HepG2 (cell line): Measurements from ENCODE around the gene EEF2. TPM values are rescaled to one million over a fixed set of nuclear protein-coding genes. Genes with fewer than 3 reads are reported as not detected.

Source experiments
- ELF1 ChIP-seq: sonication (generic); formaldehyde crosslinking; IDR thresholded peaks from 2 replicates; pipeline ENCODE4 v1.4.0; 2020; ENCODE audit warnings: missing genetic modification reagents
- HOXD1 ChIP-seq: sonication (generic); formaldehyde crosslinking; IDR thresholded peaks from 2 replicates; pipeline ENCODE4 v1.5.0; 2020; ENCODE audit warnings: missing genetic modification reagents
- KDM2A ChIP-seq: sonication (generic); formaldehyde crosslinking; IDR thresholded peaks from 2 replicates; pipeline ENCODE4 v1.4.0; 2020; ENCODE audit warnings: low read depth, missing genetic modification reagents, borderline replicate concordance
- MXI1 ChIP-seq: IDR thresholded peaks from 3 replicates; pipeline ENCODE4 v1.6.1; 2012; ENCODE audit warnings: low read depth, low read length, inconsistent platforms, borderline replicate concordance
- NFYB ChIP-seq: sonication (generic); formaldehyde crosslinking; IDR thresholded peaks from 2 replicates; pipeline ENCODE4 v1.4.0; 2020; ENCODE audit warnings: missing genetic modification reagents
- PCBP2 ChIP-seq: fragments of 200-400 bp; formaldehyde crosslinking; optimal IDR thresholded peaks from 2 replicates; pipeline ENCODE3; 2018; ENCODE audit warnings: low read length, low read depth; ENCODE audit not compliant: poor library complexity, severe bottlenecking
- RCOR2 ChIP-seq: IDR thresholded peaks from 2 replicates; pipeline ENCODE4 v1.6.1; 2016; ENCODE audit warnings: missing biosample characterization, missing genetic modification reagents
- SMARCE1 ChIP-seq: fragments of 450-650 bp; IDR thresholded peaks from 2 replicates; pipeline ENCODE4 v1.6.1; 2017; ENCODE audit warnings: borderline replicate concordance
- SNRNP70 ChIP-seq: fragments of 200-400 bp; formaldehyde crosslinking; IDR thresholded peaks from 2 replicates; pipeline ENCODE4 v1.6.1; 2017; ENCODE audit warnings: mild to moderate bottlenecking, low read depth, low read length, moderate library complexity
- SOX13 ChIP-seq, 3 experiments: fragments of 450-650 bp in 1 of 3; sonication (generic) in 1 of 3; formaldehyde crosslinking in 1 of 3; IDR thresholded peaks in 2 of 3; conservative IDR thresholded peaks in 1 of 3; 2 replicates each; pipeline versions ENCODE4 v1.5.0 to v1.6.1; 2016 to 2020; ENCODE audit warnings: antibody characterized with exemption in 1 of 3, mild to moderate bottlenecking in 1 of 3, missing compliant biosample characterization in 1 of 3, missing genetic modification reagents in 1 of 3, moderate library complexity in 1 of 3
- SSRP1 ChIP-seq: IDR thresholded peaks from 2 replicates; pipeline ENCODE4 v1.6.1; 2016; ENCODE audit warnings: control low read depth
- YEATS2 ChIP-seq: sonication (generic); formaldehyde crosslinking; IDR thresholded peaks from 2 replicates; pipeline ENCODE4 v1.4.0; 2020; ENCODE audit warnings: missing genetic modification reagents, borderline replicate concordance
- ZNF235 ChIP-seq: sonication (generic); formaldehyde crosslinking; IDR thresholded peaks from 2 replicates; pipeline ENCODE4 v1.8.1; 2023; ENCODE audit warnings: mild to moderate bottlenecking, missing genetic modification reagents, borderline replicate concordance
- ZNF331 ChIP-seq: sonication (generic); formaldehyde crosslinking; IDR thresholded peaks from 2 replicates; pipeline ENCODE4 v1.4.0; 2020; ENCODE audit warnings: missing genetic modification reagents
- ZNF672 ChIP-seq: sonication (generic); formaldehyde crosslinking; IDR thresholded peaks from 2 replicates; pipeline ENCODE4 v1.8.1; 2022; ENCODE audit warnings: missing genetic modification reagents
- polyA plus RNA-seq, 8 experiments: library from polyadenylated mRNA; depleted of rRNA in 3 of 8; stranded (reverse) in 7 of 8; unstranded in 1 of 8; fragments of >200 nt; fragmentation: Illumina TruSeq in 4 of 8; extraction: Trizol in 4 of 8; gene quantifications; 2 replicates each; pipeline versions ENCODE4 v1.2.1 to v1.2.3, GENCODE V29; 2011 to 2016; ENCODE audit warnings: low read depth in 4 of 8, missing spikeins in 1 of 8, mixed read lengths in 1 of 8; ENCODE audit not compliant: insufficient read depth in 1 of 8
- total RNA-seq, 5 experiments: library from RNA; depleted of rRNA; stranded (reverse); fragments of >200 nt; fragmentation: Illumina TruSeq; extraction: Trizol; gene quantifications; 2 replicates each; pipeline ENCODE4 v1.2.3, GENCODE V29; 2016; ENCODE audit warnings: low read depth in 1 of 5
- TF ChIP-seq, protein P1 (sequence below): sonication (generic); formaldehyde crosslinking; IDR thresholded peaks from 2 replicates; pipeline ENCODE4 v1.4.0; 2020; ENCODE audit warnings: mild to moderate bottlenecking, low read depth, missing genetic modification reagents
- TF ChIP-seq, protein P2 (sequence below): sonication (generic); formaldehyde crosslinking; IDR thresholded peaks from 2 replicates; pipeline ENCODE4 v1.8.0; 2022; ENCODE audit warnings: missing genetic modification reagents, mild to moderate bottlenecking, borderline replicate concordance
- TF ChIP-seq, protein P3 (sequence below): sonication (generic); formaldehyde crosslinking; IDR thresholded peaks from 2 replicates; pipeline ENCODE4 v1.5.1; 2020; ENCODE audit warnings: mild to moderate bottlenecking, moderate library complexity, missing genetic modification reagents
- TF ChIP-seq, protein P4 (sequence below): IDR thresholded peaks from 2 replicates; pipeline ENCODE4 v1.6.1; 2012; ENCODE audit warnings: low read length, improper control_type of control experiment

Gene EEF2
- total and polyA plus RNA-seq, 2 of the 13 experiments (the other 11 are each of a cell fraction or from before 2014, with no cell fraction given) = 1,441 to 1,777 TPM

DNA sequence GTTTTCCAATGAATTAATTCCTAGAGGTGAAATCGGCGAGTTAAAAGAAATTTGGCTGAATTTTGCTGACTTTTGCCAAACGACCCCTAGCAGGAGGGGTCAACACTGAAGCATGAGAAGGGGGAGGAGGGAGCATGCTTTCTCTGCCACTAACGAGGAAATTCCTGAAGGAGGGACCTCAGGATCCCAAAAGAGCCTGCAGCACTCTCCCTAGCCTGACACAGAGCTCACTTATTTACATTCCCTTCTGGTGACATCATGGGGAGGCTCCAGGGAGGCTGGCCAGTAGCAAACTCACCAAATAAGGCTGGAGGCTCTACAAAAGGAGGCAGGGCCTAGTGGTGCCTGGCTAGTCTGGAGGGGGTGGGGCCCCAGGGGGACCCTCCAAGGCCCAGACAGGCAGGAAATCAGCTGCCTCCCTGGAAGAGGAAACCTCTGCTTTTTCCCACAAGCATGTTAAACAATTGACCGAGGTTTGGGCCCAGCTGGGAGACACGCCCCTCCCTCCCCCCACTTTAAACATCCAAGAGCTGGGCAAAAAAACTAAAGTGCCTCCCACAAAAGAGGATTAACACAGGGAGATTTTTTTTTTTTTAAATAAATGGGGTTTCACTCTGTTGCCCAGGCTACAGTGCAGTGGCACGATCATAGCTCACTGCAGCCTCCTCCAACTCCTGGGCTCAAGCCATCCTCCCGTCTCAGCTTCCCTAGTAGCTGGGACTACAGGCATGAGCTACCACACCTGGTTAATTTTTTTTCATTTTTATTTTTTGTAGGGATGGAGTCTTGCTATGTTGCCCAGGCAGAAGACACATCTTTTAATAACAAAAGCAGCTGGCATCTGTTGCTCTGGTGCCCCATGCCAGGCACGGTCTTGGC, 16.5 kb downstream of the EEF2 start (continued):
- TF ChIP-seq SNRNP70 = no peak
- TF ChIP-seq ZNF331 (CRISPR knock-in tag) = no peak
- TF ChIP-seq RCOR2 (CRISPR knock-in tag) = peak; percentile 55
- TF ChIP-seq YEATS2 = peak; percentile 36; the same call in 1 of the 2 replicates
- no peak for TF ChIP-seq PCBP2
- TF ChIP-seq, protein P1, sequence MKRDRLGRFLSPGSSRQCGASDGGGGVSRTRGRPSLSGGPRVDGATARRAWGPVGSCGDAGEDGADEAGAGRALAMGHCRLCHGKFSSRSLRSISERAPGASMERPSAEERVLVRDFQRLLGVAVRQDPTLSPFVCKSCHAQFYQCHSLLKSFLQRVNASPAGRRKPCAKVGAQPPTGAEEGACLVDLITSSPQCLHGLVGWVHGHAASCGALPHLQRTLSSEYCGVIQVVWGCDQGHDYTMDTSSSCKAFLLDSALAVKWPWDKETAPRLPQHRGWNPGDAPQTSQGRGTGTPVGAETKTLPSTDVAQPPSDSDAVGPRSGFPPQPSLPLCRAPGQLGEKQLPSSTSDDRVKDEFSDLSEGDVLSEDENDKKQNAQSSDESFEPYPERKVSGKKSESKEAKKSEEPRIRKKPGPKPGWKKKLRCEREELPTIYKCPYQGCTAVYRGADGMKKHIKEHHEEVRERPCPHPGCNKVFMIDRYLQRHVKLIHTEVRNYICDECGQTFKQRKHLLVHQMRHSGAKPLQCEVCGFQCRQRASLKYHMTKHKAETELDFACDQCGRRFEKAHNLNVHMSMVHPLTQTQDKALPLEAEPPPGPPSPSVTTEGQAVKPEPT (CRISPR knock-in tag) = no peak
- peak; percentile 14; the same call in 1 of the 2 replicates for TF ChIP-seq NFYB (CRISPR knock-in tag)
- TF ChIP-seq MXI1 = peak; percentile 54; the same call in 1 of the 3 replicates
- no peak for TF ChIP-seq SOX13 (IDR thresholded peaks at IDR 0.05)
- TF ChIP-seq SOX13 (CRISPR knock-in tag; conservative IDR thresholded peaks at IDR 0.05 in 1 of 2, IDR thresholded peaks at IDR 0.05 in 1 of 2) = peak in 1 of 2 experiments; percentile 30; a peak in 1 of 4 replicates
- no peak; the same call in 1 of the 2 replicates for TF ChIP-seq KDM2A (CRISPR knock-in tag)
- TF ChIP-seq, protein P2, sequence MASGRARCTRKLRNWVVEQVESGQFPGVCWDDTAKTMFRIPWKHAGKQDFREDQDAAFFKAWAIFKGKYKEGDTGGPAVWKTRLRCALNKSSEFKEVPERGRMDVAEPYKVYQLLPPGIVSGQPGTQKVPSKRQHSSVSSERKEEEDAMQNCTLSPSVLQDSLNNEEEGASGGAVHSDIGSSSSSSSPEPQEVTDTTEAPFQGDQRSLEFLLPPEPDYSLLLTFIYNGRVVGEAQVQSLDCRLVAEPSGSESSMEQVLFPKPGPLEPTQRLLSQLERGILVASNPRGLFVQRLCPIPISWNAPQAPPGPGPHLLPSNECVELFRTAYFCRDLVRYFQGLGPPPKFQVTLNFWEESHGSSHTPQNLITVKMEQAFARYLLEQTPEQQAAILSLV (CRISPR knock-in tag) = no peak
- no peak for TF ChIP-seq SSRP1 (CRISPR knock-in tag)
- no peak for TF ChIP-seq SMARCE1
- TF ChIP-seq, protein P3, sequence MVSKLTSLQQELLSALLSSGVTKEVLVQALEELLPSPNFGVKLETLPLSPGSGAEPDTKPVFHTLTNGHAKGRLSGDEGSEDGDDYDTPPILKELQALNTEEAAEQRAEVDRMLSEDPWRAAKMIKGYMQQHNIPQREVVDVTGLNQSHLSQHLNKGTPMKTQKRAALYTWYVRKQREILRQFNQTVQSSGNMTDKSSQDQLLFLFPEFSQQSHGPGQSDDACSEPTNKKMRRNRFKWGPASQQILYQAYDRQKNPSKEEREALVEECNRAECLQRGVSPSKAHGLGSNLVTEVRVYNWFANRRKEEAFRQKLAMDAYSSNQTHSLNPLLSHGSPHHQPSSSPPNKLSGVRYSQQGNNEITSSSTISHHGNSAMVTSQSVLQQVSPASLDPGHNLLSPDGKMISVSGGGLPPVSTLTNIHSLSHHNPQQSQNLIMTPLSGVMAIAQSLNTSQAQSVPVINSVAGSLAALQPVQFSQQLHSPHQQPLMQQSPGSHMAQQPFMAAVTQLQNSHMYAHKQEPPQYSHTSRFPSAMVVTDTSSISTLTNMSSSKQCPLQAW (CRISPR knock-in tag) = peak; percentile 71; the same call in 1 of the 2 replicates
- no peak for TF ChIP-seq ZNF235 (CRISPR knock-in tag)
- TF ChIP-seq, protein P4, sequence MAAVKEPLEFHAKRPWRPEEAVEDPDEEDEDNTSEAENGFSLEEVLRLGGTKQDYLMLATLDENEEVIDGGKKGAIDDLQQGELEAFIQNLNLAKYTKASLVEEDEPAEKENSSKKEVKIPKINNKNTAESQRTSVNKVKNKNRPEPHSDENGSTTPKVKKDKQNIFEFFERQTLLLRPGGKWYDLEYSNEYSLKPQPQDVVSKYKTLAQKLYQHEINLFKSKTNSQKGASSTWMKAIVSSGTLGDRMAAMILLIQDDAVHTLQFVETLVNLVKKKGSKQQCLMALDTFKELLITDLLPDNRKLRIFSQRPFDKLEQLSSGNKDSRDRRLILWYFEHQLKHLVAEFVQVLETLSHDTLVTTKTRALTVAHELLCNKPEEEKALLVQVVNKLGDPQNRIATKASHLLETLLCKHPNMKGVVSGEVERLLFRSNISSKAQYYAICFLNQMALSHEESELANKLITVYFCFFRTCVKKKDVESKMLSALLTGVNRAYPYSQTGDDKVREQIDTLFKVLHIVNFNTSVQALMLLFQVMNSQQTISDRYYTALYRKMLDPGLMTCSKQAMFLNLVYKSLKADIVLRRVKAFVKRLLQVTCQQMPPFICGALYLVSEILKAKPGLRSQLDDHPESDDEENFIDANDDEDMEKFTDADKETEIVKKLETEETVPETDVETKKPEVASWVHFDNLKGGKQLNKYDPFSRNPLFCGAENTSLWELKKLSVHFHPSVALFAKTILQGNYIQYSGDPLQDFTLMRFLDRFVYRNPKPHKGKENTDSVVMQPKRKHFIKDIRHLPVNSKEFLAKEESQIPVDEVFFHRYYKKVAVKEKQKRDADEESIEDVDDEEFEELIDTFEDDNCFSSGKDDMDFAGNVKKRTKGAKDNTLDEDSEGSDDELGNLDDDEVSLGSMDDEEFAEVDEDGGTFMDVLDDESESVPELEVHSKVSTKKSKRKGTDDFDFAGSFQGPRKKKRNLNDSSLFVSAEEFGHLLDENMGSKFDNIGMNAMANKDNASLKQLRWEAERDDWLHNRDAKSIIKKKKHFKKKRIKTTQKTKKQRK = no peak
- no peak for TF ChIP-seq HOXD1
- TF ChIP-seq ZNF672 (CRISPR knock-in tag) = no peak
- TF ChIP-seq ELF1 (CRISPR knock-in tag) = peak; percentile 30; the same call in 1 of the 2 replicates
